GM23338 (cell line): ENCODE data around the gene HRH2. TPM values are rescaled to one million over a fixed set of nuclear protein-coding genes. Genes with fewer than 3 reads are reported as not detected.

Experiments
- ATAC-seq: fragments of 200-7000 bp; cut with Tn5 transposase; 3 replicates; pipeline ENCODE4 v1.9.1; 2020
- DNase-seq: peaks from one replicate; pipeline ENCODE4 v3.0.0-alpha.2; 2015; ENCODE audit warnings: low spot score
- H2AFZ ChIP-seq: fragments of 200-600 bp; sonication (generic); 2 replicates; pipeline ENCODE4 v1.8.0; 2016; ENCODE audit warnings: antibody characterized with exemption, mild to moderate bottlenecking, moderate library complexity
- H3F3A ChIP-seq: fragments of 200-600 bp; sonication (generic); replicated peaks from 2 replicates; pipeline ENCODE4 v1.8.0; 2017; ENCODE audit warnings: antibody characterized with exemption, mixed run types, low read depth
- H3K27ac ChIP-seq: fragments of 200-600 bp; sonication (generic); 2 replicates; pipeline ENCODE4 v1.6.1; 2016; ENCODE audit warnings: low read depth
- H3K27me3 ChIP-seq: fragments of 200-600 bp; sonication (generic); 2 replicates; pipeline ENCODE4 v1.8.0; 2016; ENCODE audit warnings: mild to moderate bottlenecking, mixed run types, moderate library complexity; ENCODE audit not compliant: insufficient read depth
- H3K36me3 ChIP-seq: fragments of 200-600 bp; sonication (generic); 2 replicates; pipeline ENCODE4 v1.8.0; 2016; ENCODE audit warnings: mild to moderate bottlenecking; ENCODE audit not compliant: insufficient read depth
- H3K4me1 ChIP-seq: fragments of 200-600 bp; sonication (generic); 2 replicates; pipeline ENCODE4 v1.8.0; 2016; ENCODE audit warnings: mild to moderate bottlenecking, moderate library complexity; ENCODE audit not compliant: insufficient read depth
- H3K4me2 ChIP-seq: fragments of 200-600 bp; sonication (generic); 2 replicates; pipeline ENCODE4 v1.7.1; 2017; ENCODE audit warnings: mixed run types
- H3K4me3 ChIP-seq: fragments of 200-600 bp; sonication (generic); 2 replicates; pipeline ENCODE4 v1.6.1; 2016; ENCODE audit warnings: mixed run types
- H3K79me2 ChIP-seq: fragments of 200-600 bp; sonication (generic); replicated peaks from 2 replicates; pipeline ENCODE4 v1.8.0; 2017; ENCODE audit warnings: mild to moderate bottlenecking; ENCODE audit not compliant: insufficient read depth
- H3K9me2 ChIP-seq: fragments of 200-600 bp; sonication (generic); 2 replicates; pipeline ENCODE4 v1.8.0; 2017; ENCODE audit not compliant: insufficient read depth
- H4K20me1 ChIP-seq: fragments of 200-600 bp; sonication (generic); replicated peaks from 2 replicates; pipeline ENCODE4 v1.8.0; 2017; ENCODE audit warnings: mild to moderate bottlenecking; ENCODE audit not compliant: insufficient read depth
- H3K27ac Mint-ChIP-seq: 2 replicates; pipeline ENCODE4 v1.8.0; 2020; ENCODE audit warnings: inconsistent platforms, mild to moderate bottlenecking, moderate library complexity, mixed read lengths
- H3K27me3 Mint-ChIP-seq: 3 replicates; pipeline ENCODE4 v1.8.0; 2022; ENCODE audit warnings: low read depth, mild to moderate bottlenecking, moderate library complexity, mixed read lengths, inconsistent platforms; ENCODE audit not compliant: insufficient read depth, poor library complexity
- H3K36me3 Mint-ChIP-seq: 3 replicates; pipeline ENCODE4 v1.8.0; 2021; ENCODE audit warnings: low read depth, mild to moderate bottlenecking, inconsistent platforms, moderate library complexity, mixed read lengths
- H3K4me1 Mint-ChIP-seq: 3 replicates; pipeline ENCODE4 v1.8.0; 2020; ENCODE audit warnings: mild to moderate bottlenecking, inconsistent platforms, mixed read lengths
- H3K4me3 Mint-ChIP-seq: 3 replicates; pipeline ENCODE4 v1.8.0; 2021; ENCODE audit warnings: moderate library complexity, mild to moderate bottlenecking, inconsistent platforms, mixed read lengths
- H3K9me3 Mint-ChIP-seq: 3 replicates; pipeline ENCODE4 v1.8.0; 2020; ENCODE audit warnings: moderate library complexity, mild to moderate bottlenecking, inconsistent platforms, mixed read lengths
- CREB1 ChIP-seq: fragments of 250-450 bp; sonication (Bioruptor Pico); IDR thresholded peaks from 2 replicates; pipeline ENCODE4 v1.5.0; 2020; ENCODE audit warnings: low read depth, mild to moderate bottlenecking, moderate library complexity
- EZH2 ChIP-seq: fragments of 200-600 bp; sonication (generic); IDR thresholded peaks from one replicate; pipeline ENCODE4 v1.8.0; 2017; ENCODE audit warnings: antibody characterized with exemption, mild to moderate bottlenecking, low read depth; ENCODE audit not compliant: unreplicated experiment
- JUNB ChIP-seq: IDR thresholded peaks from one replicate; pipeline ENCODE4 v1.6.1; 2016; ENCODE audit warnings: antibody characterized with exemption; ENCODE audit not compliant: unreplicated experiment
- NANOG ChIP-seq: IDR thresholded peaks from 2 replicates; pipeline ENCODE4 v1.6.1; 2016; ENCODE audit warnings: antibody characterized with exemption, borderline replicate concordance
- STAT1 ChIP-seq: IDR thresholded peaks from one replicate; pipeline ENCODE4 v1.6.1; 2016; ENCODE audit warnings: antibody characterized with exemption; ENCODE audit not compliant: unreplicated experiment
- ZNF331 ChIP-seq: fragments of 250-450 bp; sonication (Bioruptor Pico); IDR thresholded peaks from 2 replicates; pipeline ENCODE4 v1.5.0; 2020; ENCODE audit warnings: low read depth, mild to moderate bottlenecking, moderate library complexity
- polyA plus RNA-seq: library from polyadenylated mRNA; unstranded; fragments of >200 nt; fragmentation: Nextera tagmentation; extraction: Ambion mirVana; gene quantifications from 2 replicates; pipeline ENCODE4 v1.2.1, GENCODE V29; 2016
- total RNA-seq: library from RNA; depleted of rRNA; stranded (reverse); fragments of >200 nt; shearing (Covaris generic); gene quantifications from 2 replicates; pipeline ENCODE4 v1.2.3, GENCODE V29; 2014
- TF ChIP-seq, protein P1 (sequence below): fragments of 250-450 bp; sonication (Bioruptor Pico); IDR thresholded peaks from 2 replicates; pipeline ENCODE4 v1.5.0; 2020; ENCODE audit warnings: mild to moderate bottlenecking, moderate library complexity
- TF ChIP-seq, protein P2 (sequence below), 2 experiments: fragments of 200-600 bp in 1 of 2; sonication (generic) in 1 of 2; conservative IDR thresholded peaks; 2 replicates each; pipeline versions ENCODE4 v1.5.1 to v1.6.1; 2016 to 2017; ENCODE audit warnings: antibody characterized with exemption in 2 of 2, low read depth in 2 of 2, mild to moderate bottlenecking in 2 of 2, moderate library complexity in 1 of 2

HRH2 gene
- total and polyA plus RNA-seq, 2 experiments from 2014 or later = 6.8 to 7.0 TPM

DNA sequence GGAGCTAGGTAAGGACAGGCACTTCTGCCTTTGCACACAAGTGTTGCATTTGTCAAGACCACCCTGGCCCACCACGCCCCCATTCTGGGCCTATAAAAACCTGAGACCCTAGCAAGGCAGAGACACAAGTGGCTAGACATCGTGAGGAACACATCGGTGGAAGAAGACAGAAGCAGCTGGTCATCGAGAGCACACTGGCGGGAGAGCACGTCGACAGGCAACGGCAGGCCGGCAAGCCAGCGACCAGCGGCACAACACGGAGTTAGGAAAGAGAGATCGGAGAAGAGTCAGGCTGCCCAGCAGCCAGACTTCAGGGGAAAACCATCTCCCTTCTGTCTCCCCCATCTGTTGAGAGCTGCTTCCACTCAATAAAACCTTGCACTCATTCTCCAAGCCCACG is 76.1 kb downstream of the HRH2 start (continued):
- TF ChIP-seq, protein P1, sequence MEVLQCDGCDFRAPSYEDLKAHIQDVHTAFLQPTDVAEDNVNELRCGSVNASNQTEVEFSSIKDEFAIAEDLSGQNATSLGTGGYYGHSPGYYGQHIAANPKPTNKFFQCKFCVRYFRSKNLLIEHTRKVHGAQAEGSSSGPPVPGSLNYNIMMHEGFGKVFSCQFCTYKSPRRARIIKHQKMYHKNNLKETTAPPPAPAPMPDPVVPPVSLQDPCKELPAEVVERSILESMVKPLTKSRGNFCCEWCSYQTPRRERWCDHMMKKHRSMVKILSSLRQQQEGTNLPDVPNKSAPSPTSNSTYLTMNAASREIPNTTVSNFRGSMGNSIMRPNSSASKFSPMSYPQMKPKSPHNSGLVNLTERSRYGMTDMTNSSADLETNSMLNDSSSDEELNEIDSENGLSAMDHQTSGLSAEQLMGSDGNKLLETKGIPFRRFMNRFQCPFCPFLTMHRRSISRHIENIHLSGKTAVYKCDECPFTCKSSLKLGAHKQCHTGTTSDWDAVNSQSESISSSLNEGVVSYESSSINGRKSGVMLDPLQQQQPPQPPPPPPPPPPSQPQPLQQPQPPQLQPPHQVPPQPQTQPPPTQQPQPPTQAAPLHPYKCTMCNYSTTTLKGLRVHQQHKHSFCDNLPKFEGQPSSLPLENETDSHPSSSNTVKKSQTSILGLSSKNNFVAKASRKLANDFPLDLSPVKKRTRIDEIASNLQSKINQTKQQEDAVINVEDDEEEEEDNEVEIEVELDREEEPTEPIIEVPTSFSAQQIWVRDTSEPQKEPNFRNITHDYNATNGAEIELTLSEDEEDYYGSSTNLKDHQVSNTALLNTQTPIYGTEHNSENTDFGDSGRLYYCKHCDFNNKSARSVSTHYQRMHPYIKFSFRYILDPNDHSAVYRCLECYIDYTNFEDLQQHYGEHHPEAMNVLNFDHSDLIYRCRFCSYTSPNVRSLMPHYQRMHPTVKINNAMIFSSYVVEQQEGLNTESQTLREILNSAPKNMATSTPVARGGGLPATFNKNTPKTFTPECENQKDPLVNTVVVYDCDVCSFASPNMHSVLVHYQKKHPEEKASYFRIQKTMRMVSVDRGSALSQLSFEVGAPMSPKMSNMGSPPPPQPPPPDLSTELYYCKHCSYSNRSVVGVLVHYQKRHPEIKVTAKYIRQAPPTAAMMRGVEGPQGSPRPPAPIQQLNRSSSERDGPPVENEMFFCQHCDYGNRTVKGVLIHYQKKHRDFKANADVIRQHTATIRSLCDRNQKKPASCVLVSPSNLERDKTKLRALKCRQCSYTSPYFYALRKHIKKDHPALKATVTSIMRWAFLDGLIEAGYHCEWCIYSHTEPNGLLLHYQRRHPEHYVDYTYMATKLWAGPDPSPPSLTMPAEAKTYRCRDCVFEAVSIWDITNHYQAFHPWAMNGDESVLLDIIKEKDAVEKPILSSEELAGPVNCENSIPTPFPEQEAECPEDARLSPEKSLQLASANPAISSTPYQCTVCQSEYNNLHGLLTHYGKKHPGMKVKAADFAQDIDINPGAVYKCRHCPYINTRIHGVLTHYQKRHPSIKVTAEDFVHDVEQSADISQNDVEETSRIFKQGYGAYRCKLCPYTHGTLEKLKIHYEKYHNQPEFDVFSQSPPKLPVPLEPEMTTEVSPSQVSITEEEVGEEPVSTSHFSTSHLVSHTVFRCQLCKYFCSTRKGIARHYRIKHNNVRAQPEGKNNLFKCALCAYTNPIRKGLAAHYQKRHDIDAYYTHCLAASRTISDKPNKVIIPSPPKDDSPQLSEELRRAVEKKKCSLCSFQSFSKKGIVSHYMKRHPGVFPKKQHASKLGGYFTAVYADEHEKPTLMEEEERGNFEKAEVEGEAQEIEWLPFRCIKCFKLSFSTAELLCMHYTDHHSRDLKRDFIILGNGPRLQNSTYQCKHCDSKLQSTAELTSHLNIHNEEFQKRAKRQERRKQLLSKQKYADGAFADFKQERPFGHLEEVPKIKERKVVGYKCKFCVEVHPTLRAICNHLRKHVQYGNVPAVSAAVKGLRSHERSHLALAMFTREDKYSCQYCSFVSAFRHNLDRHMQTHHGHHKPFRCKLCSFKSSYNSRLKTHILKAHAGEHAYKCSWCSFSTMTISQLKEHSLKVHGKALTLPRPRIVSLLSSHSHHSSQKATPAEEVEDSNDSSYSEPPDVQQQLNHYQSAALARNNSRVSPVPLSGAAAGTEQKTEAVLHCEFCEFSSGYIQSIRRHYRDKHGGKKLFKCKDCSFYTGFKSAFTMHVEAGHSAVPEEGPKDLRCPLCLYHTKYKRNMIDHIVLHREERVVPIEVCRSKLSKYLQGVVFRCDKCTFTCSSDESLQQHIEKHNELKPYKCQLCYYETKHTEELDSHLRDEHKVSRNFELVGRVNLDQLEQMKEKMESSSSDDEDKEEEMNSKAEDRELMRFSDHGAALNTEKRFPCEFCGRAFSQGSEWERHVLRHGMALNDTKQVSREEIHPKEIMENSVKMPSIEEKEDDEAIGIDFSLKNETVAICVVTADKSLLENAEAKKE (CRISPR knock-in tag) = no peak

DNA sequence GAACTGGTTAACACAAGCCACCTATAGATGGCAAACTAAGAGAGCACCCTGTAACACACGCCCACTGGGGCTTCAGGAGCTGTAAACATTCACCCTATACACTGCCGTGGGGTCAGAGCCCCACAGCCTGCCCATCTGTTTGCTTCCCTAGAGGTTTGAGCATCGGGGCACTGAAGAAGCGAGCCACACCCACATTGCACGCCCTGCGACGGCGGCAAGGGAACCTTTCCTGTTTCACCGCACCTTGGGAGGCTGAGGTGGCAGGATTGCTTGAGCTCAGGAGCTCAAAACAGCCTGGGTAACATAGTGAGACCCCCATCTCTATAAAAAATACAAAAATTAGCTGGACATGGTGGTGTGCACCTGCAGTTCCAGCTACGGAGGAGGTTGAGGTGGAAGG is 76.6 kb downstream of the HRH2 start:
- Histone ChIP-seq H3K4me1 (no peaks in the 10 kb centered on the region), H3F3A (0 out of 2 replicates have a peak, but pooled peaks cover 1% of the 10 kb centered on the region), H3K27me3 (no peaks in the 10 kb centered on the region), H3K36me3 (no peaks in the 10 kb centered on the region), H4K20me1 (no peaks in the 10 kb centered on the region), H3K9me2 (no peaks in the 10 kb centered on the region), H3K79me2 (no peaks in the 10 kb centered on the region), H3K4me2 (no peak overlapping the region), H3K27ac (no peak overlapping the region), H3K4me3 (no peak overlapping the region), H2AFZ (no peak overlapping the region)
- ATAC-seq (no peak), DNase-seq (no peak)
- H3K27me3 Mint-ChIP-seq = peaks cover 7% of the 10 kb centered on the region
- peaks cover 4% of the 10 kb centered on the region; the same call in 1 of the 3 replicates for H3K9me3 Mint-ChIP-seq
- H3K4me3 Mint-ChIP-seq = no peak overlapping the region
- peaks cover 3% of the 10 kb centered on the region; the same call in 1 of the 3 replicates for H3K36me3 Mint-ChIP-seq
- H3K27ac Mint-ChIP-seq = no peak overlapping the region
- H3K4me1 Mint-ChIP-seq = peaks cover 12% of the 10 kb centered on the region; the same call in 2 of the 3 replicates
- TF ChIP-seq, protein P1 (CRISPR knock-in tag) = no peak
- TF ChIP-seq CREB1 (no peak), ZNF331 (CRISPR knock-in tag) (no peak), EZH2 (no peak), NANOG (no peak), STAT1 (no peak), JUNB (no peak)
- TF ChIP-seq, protein P2, sequence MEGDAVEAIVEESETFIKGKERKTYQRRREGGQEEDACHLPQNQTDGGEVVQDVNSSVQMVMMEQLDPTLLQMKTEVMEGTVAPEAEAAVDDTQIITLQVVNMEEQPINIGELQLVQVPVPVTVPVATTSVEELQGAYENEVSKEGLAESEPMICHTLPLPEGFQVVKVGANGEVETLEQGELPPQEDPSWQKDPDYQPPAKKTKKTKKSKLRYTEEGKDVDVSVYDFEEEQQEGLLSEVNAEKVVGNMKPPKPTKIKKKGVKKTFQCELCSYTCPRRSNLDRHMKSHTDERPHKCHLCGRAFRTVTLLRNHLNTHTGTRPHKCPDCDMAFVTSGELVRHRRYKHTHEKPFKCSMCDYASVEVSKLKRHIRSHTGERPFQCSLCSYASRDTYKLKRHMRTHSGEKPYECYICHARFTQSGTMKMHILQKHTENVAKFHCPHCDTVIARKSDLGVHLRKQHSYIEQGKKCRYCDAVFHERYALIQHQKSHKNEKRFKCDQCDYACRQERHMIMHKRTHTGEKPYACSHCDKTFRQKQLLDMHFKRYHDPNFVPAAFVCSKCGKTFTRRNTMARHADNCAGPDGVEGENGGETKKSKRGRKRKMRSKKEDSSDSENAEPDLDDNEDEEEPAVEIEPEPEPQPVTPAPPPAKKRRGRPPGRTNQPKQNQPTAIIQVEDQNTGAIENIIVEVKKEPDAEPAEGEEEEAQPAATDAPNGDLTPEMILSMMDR (conservative IDR thresholded peaks at IDR 0.05; ENCODE audit: low read depth in 2 of 2) = no peak
